Activated CD4-positive, alpha-beta memory T cell treated with anti-CD3 and anti-CD28 coated beads for 36 hours (primary cell): ENCODE results near the gene ENOX1. TPM values are rescaled to one million over a fixed set of nuclear protein-coding genes. Genes with fewer than 3 reads are reported as not detected.

Experiments
- CTCF ChIA-PET: fragments of 350-600 bp; sonication (Branson Sonifier 250); formaldehyde crosslinking; loops from one replicate; lab custom pipeline; 2021; ENCODE audit warnings: antibody characterized with exemption, inconsistent platforms; lab: Charles Lee
- POLR2A ChIA-PET: fragments of 350-600 bp; sonication (Branson Sonifier 250); formaldehyde crosslinking; loops from one replicate; lab custom pipeline; 2021; ENCODE audit warnings: antibody characterized with exemption; lab: Charles Lee
- DNase-seq: peaks from one replicate; pipeline ENCODE4 v3.0.0-alpha.2; 2020
- H3K27ac Mint-ChIP-seq: one replicate; pipeline ENCODE4 v1.8.0; 2021; ENCODE audit warnings: mixed read lengths
- H3K27me3 Mint-ChIP-seq: one replicate; pipeline ENCODE4 v1.8.0; 2021; ENCODE audit warnings: mixed read lengths
- H3K36me3 Mint-ChIP-seq: one replicate; pipeline ENCODE4 v1.8.0; 2021; ENCODE audit warnings: mixed read lengths
- H3K4me1 Mint-ChIP-seq: one replicate; pipeline ENCODE4 v1.8.0; 2021; ENCODE audit warnings: low read depth, mixed read lengths
- H3K4me3 Mint-ChIP-seq: one replicate; pipeline ENCODE4 v1.8.0; 2021; ENCODE audit warnings: mild to moderate bottlenecking, mixed read lengths
- H3K9me3 Mint-ChIP-seq: one replicate; pipeline ENCODE4 v1.8.0; 2021; ENCODE audit warnings: mixed read lengths
- intact Hi-C: fragments of 100-400 bp; cut with micrococcal nuclease; formaldehyde crosslinking; loops from one replicate; pipeline ENCODE4 v1.15.1; 2023
- total RNA-seq, 2 experiments: library from RNA; stranded (reverse); gene quantifications; one replicate each; pipeline ENCODE4 v1.2.3, GENCODE V29; 2021

ENOX1 gene
- total RNA-seq, 2 experiments from 2014 or later = 0.44 to 0.45 TPM

- CTCF ChIA-PET = no interaction called here
- H3K4me1 Mint-ChIP-seq = no peaks in the 10 kb centered on the region
- H3K27ac Mint-ChIP-seq = no peak overlapping the region
- peaks cover 2% of the 10 kb centered on the region for H3K27me3 Mint-ChIP-seq
- no peak overlapping the region for H3K4me3 Mint-ChIP-seq
- no peaks in the 10 kb centered on the region for H3K9me3 Mint-ChIP-seq
- H3K36me3 Mint-ChIP-seq = no peaks in the 10 kb centered on the region
- DNase-seq = no peak
- POLR2A ChIA-PET = no interaction called here
- intact Hi-C loops = no loop called here
These were observed 546.5 kb downstream of the ENOX1 start for GRCh38 chr13:43240278-43240677.

GRCh38 chr13:43239275-43239840 is 547.4 kb downstream of the ENOX1 start:
- Mint-ChIP-seq H3K4me1 (no peaks in the 10 kb centered on the region), H3K27ac (no peak overlapping the region), H3K4me3 (no peak overlapping the region), H3K9me3 (no peaks in the 10 kb centered on the region), H3K36me3 (no peaks in the 10 kb centered on the region), H3K27me3 (peaks cover 2% of the 10 kb centered on the region)
- POLR2A ChIA-PET = no interaction called here
- no peak for DNase-seq
- CTCF ChIA-PET = interaction anchor here (0.6 kb wide), 1 partner anchor 228 kb away, joined by 4 read pairs; no protein-coding TSS in a partner anchor
- intact Hi-C loops = no loop called here

- DNase-seq = no peak
- no peaks in the 10 kb centered on the region for H3K4me1 Mint-ChIP-seq
- intact Hi-C loops = no loop called here
- CTCF ChIA-PET = no interaction called here
- no peaks in the 10 kb centered on the region for H3K9me3 Mint-ChIP-seq
- no peaks in the 10 kb centered on the region for H3K27me3 Mint-ChIP-seq
- H3K4me3 Mint-ChIP-seq = no peak overlapping the region
- POLR2A ChIA-PET = no interaction called here
- H3K36me3 Mint-ChIP-seq = no peaks in the 10 kb centered on the region
- no peak overlapping the region for H3K27ac Mint-ChIP-seq
These were observed 548.3 kb downstream of the ENOX1 start for GRCh38 chr13:43238341-43239083.

GRCh38 chr13:43237616-43238015 is 549.2 kb downstream of the ENOX1 start:
- H3K9me3 Mint-ChIP-seq = no peaks in the 10 kb centered on the region
- no peak overlapping the region for H3K4me3 Mint-ChIP-seq
- POLR2A ChIA-PET = no interaction called here

GRCh38 chr13:43235028-43235427 is 551.7 kb downstream of the ENOX1 start:
- intact Hi-C loops = no loop called here
- Mint-ChIP-seq H3K27ac (no peak overlapping the region), H3K27me3 (no peaks in the 10 kb centered on the region), H3K36me3 (no peaks in the 10 kb centered on the region), H3K4me1 (no peaks in the 10 kb centered on the region), H3K9me3 (no peaks in the 10 kb centered on the region), H3K4me3 (no peak overlapping the region)
- CTCF ChIA-PET = no interaction called here
- POLR2A ChIA-PET = no interaction called here
- DNase-seq = no peak

More at GRCh38 chr13:43237616-43238015, 549.2 kb downstream of the ENOX1 start:
- H3K27me3 Mint-ChIP-seq = no peaks in the 10 kb centered on the region
- intact Hi-C loops = no loop called here
- no peak for DNase-seq
- CTCF ChIA-PET = no interaction called here
- no peaks in the 10 kb centered on the region for H3K36me3 Mint-ChIP-seq
- no peaks in the 10 kb centered on the region for H3K4me1 Mint-ChIP-seq
- no peak overlapping the region for H3K27ac Mint-ChIP-seq

GRCh38 chr13:43232873-43233265 is 553.9 kb downstream of the ENOX1 start:
- H3K27ac Mint-ChIP-seq = no peak overlapping the region
- POLR2A ChIA-PET = no interaction called here
- no peaks in the 10 kb centered on the region for H3K9me3 Mint-ChIP-seq
- intact Hi-C loops = no loop called here
- H3K27me3 Mint-ChIP-seq = no peaks in the 10 kb centered on the region
- H3K4me3 Mint-ChIP-seq = no peak overlapping the region
- no peaks in the 10 kb centered on the region for H3K36me3 Mint-ChIP-seq
- DNase-seq = no peak
- CTCF ChIA-PET = no interaction called here
- H3K4me1 Mint-ChIP-seq = no peaks in the 10 kb centered on the region

GRCh38 chr13:43232144-43232872 is 554.5 kb downstream of the ENOX1 start:
- ChIA-PET CTCF (no interaction called here), POLR2A (no interaction called here)
- H3K4me1 Mint-ChIP-seq = no peaks in the 10 kb centered on the region
- intact Hi-C loops = no loop called here
- H3K4me3 Mint-ChIP-seq = no peak overlapping the region
- no peak overlapping the region for H3K27ac Mint-ChIP-seq
- H3K9me3 Mint-ChIP-seq = no peaks in the 10 kb centered on the region
- H3K27me3 Mint-ChIP-seq = no peaks in the 10 kb centered on the region
- no peaks in the 10 kb centered on the region for H3K36me3 Mint-ChIP-seq
- DNase-seq = no peak

GRCh38 chr13:43230989-43231388 is 555.8 kb downstream of the ENOX1 start:
- Mint-ChIP-seq H3K27ac (no peak overlapping the region), H3K4me1 (no peaks in the 10 kb centered on the region), H3K9me3 (no peaks in the 10 kb centered on the region), H3K36me3 (no peaks in the 10 kb centered on the region), H3K27me3 (peaks cover 2% of the 10 kb centered on the region), H3K4me3 (no peak overlapping the region)
- DNase-seq = no peak
- POLR2A ChIA-PET = no interaction called here
- intact Hi-C loops = no loop called here
- CTCF ChIA-PET = no interaction called here

GRCh38 chr13:43229506-43229905 is 557.3 kb downstream of the ENOX1 start:
- ChIA-PET CTCF (no interaction called here), POLR2A (no interaction called here)
- no peaks in the 10 kb centered on the region for H3K9me3 Mint-ChIP-seq
- no peak overlapping the region for H3K4me3 Mint-ChIP-seq
- no peak overlapping the region for H3K27ac Mint-ChIP-seq
- no peaks in the 10 kb centered on the region for H3K36me3 Mint-ChIP-seq
- no peak for DNase-seq
- no peaks in the 10 kb centered on the region for H3K4me1 Mint-ChIP-seq
- intact Hi-C loops = no loop called here
- peaks cover 2% of the 10 kb centered on the region for H3K27me3 Mint-ChIP-seq

- H3K27ac Mint-ChIP-seq = no peak overlapping the region
- H3K9me3 Mint-ChIP-seq = no peaks in the 10 kb centered on the region
- H3K4me1 Mint-ChIP-seq = no peaks in the 10 kb centered on the region
- no peak overlapping the region for H3K4me3 Mint-ChIP-seq
- no peak for DNase-seq
- CTCF ChIA-PET = no interaction called here
- intact Hi-C loops = no loop called here
- no peaks in the 10 kb centered on the region for H3K36me3 Mint-ChIP-seq
- POLR2A ChIA-PET = interaction anchor here (0.6 kb wide), 1 partner anchor 651 kb away, joined by 3 read pairs; no protein-coding TSS in a partner anchor
- peaks cover 2% of the 10 kb centered on the region for H3K27me3 Mint-ChIP-seq
These were observed 559.1 kb downstream of the ENOX1 start for GRCh38 chr13:43227721-43228120.

- intact Hi-C loops = no loop called here
- no peaks in the 10 kb centered on the region for H3K9me3 Mint-ChIP-seq
- ChIA-PET CTCF (no interaction called here), POLR2A (no interaction called here)
- no peaks in the 10 kb centered on the region for H3K36me3 Mint-ChIP-seq
- DNase-seq = no peak
- H3K4me3 Mint-ChIP-seq = no peak overlapping the region
- H3K4me1 Mint-ChIP-seq = no peaks in the 10 kb centered on the region
- peaks cover 2% of the 10 kb centered on the region for H3K27me3 Mint-ChIP-seq
- no peak overlapping the region for H3K27ac Mint-ChIP-seq
These were observed 563.6 kb downstream of the ENOX1 start for GRCh38 chr13:43223216-43223615.

- POLR2A ChIA-PET = no interaction called here
- intact Hi-C loops = no loop called here
- no peaks in the 10 kb centered on the region for H3K9me3 Mint-ChIP-seq
- H3K4me1 Mint-ChIP-seq = no peaks in the 10 kb centered on the region
- H3K4me3 Mint-ChIP-seq = no peak overlapping the region
- H3K27me3 Mint-ChIP-seq = peaks cover 2% of the 10 kb centered on the region
- no peak overlapping the region for H3K27ac Mint-ChIP-seq
- no peaks in the 10 kb centered on the region for H3K36me3 Mint-ChIP-seq
- DNase-seq = no peak
- CTCF ChIA-PET = no interaction called here
These were observed 564.7 kb downstream of the ENOX1 start for GRCh38 chr13:43222086-43222485.
